ENCODE measurements around the gene STRA6.

The STRA6 gene

DNA sequence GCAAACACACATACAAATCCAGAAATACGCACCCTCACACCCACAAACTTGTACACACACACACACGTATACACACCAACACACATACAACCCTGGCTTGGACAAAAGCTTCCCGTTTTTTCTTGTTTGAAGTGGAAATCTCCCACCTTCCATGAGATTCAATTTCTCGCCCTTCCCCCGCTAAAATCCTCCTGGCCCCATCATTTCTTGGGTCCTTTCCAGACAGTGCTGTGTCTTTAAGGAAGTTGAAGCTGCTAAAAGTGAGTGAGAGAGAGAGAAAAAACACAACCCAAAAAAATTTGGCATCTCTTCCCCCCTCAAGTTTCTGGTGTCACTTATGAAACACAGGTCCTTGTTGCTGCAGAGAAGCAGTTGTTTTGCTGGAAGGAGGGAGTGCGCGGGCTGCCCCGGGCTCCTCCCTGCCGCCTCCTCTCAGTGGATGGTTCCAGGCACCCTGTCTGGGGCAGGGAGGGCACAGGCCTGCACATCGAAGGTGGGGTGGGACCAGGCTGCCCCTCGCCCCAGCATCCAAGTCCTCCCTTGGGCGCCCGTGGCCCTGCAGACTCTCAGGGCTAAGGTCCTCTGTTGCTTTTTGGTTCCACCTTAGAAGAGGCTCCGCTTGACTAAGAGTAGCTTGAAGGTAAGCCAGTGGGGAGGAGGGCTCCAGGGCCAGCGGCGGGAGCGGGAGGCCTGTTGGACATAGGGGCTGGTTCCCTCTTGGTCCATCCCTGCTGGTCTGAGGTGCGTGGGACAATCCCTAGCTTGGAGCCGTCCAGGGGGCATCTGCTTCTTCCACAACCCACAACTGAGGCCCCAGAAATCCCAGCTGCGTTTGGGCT lies 29.0 kb downstream of the STRA6 start, which contains the start of gene ISLR:
ISLR (plus strand) TSS at position 331 of the 839 bp plus-strand sequence. CDS start 1,149 bp downstream, outside the sequence.
- Histone ChIP-seq H4K20me1 (ENCODE audit: insufficient read depth, low read length, poor library complexity, severe bottlenecking) (no peaks in the 10 kb centered on the region), H3K9ac (ENCODE audit: low read depth, low read length, poor library complexity, severe bottlenecking) (no peak within 1 kb of the TSS), H3K36me3 (ENCODE audit: insufficient read depth, low read length) (no peaks in the 10 kb centered on the region), H3F3A (ENCODE audit: low read depth) (no peaks in the 10 kb centered on the region), H3K9me2 (replicated peaks; ENCODE audit: low read depth, low read length) (no peaks in the 10 kb centered on the region), H3K27me3 (ENCODE audit: insufficient read depth, low read length, poor library complexity, severe bottlenecking) (no peaks in the 10 kb centered on the region), H3K4me1 (ENCODE audit: insufficient read depth, low read length, poor library complexity, severe bottlenecking) (no peaks in the 10 kb centered on the region), H2AFZ (ENCODE audit: low read length) (no peak within 1 kb of the TSS), H3K4me3 (ENCODE audit: low read length, poor library complexity, severe bottlenecking) (no peak within 1 kb of the TSS), H3K4me2 (ENCODE audit: low read depth, low read length, poor library complexity, severe bottlenecking) (no peak within 1 kb of the TSS), H3K9me3 (ENCODE audit: insufficient read depth, low read depth, low read length) (no peaks in the 10 kb centered on the region), H3K79me2 (ENCODE audit: insufficient read depth, low read length) (no peaks in the 10 kb centered on the region)
- TF ChIP-seq EZH2phosphoT487 (IDR thresholded peaks at IDR 0.05; ENCODE audit: borderline replicate concordance): no peak
- TF ChIP-seq, protein P1, sequence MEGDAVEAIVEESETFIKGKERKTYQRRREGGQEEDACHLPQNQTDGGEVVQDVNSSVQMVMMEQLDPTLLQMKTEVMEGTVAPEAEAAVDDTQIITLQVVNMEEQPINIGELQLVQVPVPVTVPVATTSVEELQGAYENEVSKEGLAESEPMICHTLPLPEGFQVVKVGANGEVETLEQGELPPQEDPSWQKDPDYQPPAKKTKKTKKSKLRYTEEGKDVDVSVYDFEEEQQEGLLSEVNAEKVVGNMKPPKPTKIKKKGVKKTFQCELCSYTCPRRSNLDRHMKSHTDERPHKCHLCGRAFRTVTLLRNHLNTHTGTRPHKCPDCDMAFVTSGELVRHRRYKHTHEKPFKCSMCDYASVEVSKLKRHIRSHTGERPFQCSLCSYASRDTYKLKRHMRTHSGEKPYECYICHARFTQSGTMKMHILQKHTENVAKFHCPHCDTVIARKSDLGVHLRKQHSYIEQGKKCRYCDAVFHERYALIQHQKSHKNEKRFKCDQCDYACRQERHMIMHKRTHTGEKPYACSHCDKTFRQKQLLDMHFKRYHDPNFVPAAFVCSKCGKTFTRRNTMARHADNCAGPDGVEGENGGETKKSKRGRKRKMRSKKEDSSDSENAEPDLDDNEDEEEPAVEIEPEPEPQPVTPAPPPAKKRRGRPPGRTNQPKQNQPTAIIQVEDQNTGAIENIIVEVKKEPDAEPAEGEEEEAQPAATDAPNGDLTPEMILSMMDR (conservative IDR thresholded peaks at IDR 0.05; ENCODE audit: low read length): no peak

DNA sequence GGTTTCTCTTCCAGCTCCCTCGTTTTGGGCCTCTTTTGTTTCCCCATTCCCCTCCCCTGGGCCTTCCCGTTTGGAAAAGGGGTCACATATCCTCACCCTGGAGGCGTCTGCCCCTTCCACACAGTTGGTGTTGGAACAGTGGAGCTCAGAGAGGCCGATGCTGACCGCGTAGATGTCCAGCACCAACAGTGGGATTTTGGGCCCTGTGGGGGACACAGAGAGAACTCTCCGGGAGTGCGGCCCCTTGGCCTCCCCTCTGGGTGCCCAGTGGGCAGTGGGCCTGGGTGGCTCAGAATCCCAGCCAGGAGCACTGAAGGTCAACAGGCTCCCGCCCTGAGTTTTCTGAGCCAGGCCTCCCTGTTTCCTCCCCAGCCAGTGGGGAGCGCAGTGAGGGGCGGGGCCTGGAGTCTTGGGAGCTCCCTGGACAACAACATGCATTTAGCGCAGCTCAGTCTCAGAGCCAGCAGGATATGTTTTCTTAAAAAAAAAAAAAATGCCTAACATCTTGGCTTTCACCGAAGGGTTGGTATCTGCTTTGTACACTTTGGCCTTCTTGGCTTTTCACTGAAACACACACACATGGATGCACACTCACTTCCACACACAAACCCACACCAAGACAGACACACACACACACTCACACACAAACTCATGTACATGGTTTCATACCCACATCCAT lies 29.7 kb downstream of the STRA6 start:
- H3K4me1 ChIP-seq (ENCODE audit: insufficient read depth, low read length, poor library complexity, severe bottlenecking): no peaks in the 10 kb centered on the region
- no peaks in the 10 kb centered on the region for H3K27me3 ChIP-seq (ENCODE audit: insufficient read depth, low read length, poor library complexity, severe bottlenecking)
- no peak overlapping the region for H3K4me3 ChIP-seq (ENCODE audit: low read length, poor library complexity, severe bottlenecking)
- TF ChIP-seq EZH2phosphoT487 (IDR thresholded peaks at IDR 0.05; ENCODE audit: borderline replicate concordance): no peak
- no peak overlapping the region for H2AFZ ChIP-seq (ENCODE audit: low read length)
- no peaks in the 10 kb centered on the region for H3K79me2 ChIP-seq (ENCODE audit: insufficient read depth, low read length)
- H3F3A ChIP-seq (ENCODE audit: low read depth): no peaks in the 10 kb centered on the region
- no peaks in the 10 kb centered on the region for H3K9me3 ChIP-seq (ENCODE audit: insufficient read depth, low read depth, low read length)
- no peaks in the 10 kb centered on the region for H4K20me1 ChIP-seq (ENCODE audit: insufficient read depth, low read length, poor library complexity, severe bottlenecking)
- H3K9me2 ChIP-seq (replicated peaks; ENCODE audit: low read depth, low read length): no peaks in the 10 kb centered on the region
- no peak overlapping the region for H3K4me2 ChIP-seq (ENCODE audit: low read depth, low read length, poor library complexity, severe bottlenecking)
- no peaks in the 10 kb centered on the region for H3K36me3 ChIP-seq (ENCODE audit: insufficient read depth, low read length)
- H3K9ac ChIP-seq (ENCODE audit: low read depth, low read length, poor library complexity, severe bottlenecking): no peak overlapping the region

DNA sequence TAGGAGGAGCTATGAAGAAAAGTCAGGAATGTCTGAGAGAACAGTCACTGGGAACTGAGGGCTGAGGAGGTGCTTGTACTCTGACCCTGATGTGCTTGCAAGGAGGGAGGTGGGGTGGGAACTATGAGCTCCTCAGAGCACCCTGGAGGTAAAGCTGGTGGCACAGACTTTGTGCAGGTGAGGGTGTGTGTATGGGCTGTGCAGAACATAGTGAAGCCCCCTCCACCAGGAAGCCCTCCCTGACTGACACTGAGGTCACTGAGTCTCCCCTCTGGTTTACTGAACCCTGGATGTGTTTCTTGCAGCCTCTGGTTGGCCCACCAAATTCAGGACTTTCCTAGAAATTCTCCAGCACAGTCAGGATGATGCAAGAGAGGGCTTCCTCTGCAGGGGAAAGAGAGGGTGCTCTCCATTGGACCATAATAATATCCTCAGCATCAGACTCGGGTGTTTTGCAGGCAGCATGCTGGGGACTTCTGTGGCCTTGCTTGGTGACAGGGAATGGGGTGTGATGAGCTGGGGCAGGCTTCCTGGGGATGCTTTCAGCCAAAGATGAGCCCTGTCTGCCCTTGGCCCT lies 30.5 kb downstream of the STRA6 start:
- H3F3A ChIP-seq (ENCODE audit: low read depth): no peaks in the 10 kb centered on the region
- no peaks in the 10 kb centered on the region for H3K79me2 ChIP-seq (ENCODE audit: insufficient read depth, low read length)
- no peak for TF ChIP-seq EZH2phosphoT487 (IDR thresholded peaks at IDR 0.05; ENCODE audit: borderline replicate concordance)
- TF ChIP-seq, protein P1 (conservative IDR thresholded peaks at IDR 0.05; ENCODE audit: low read length): no peak
- no peaks in the 10 kb centered on the region for H3K36me3 ChIP-seq (ENCODE audit: insufficient read depth, low read length)
- no peak overlapping the region for H3K4me2 ChIP-seq (ENCODE audit: low read depth, low read length, poor library complexity, severe bottlenecking)
- no peaks in the 10 kb centered on the region for H4K20me1 ChIP-seq (ENCODE audit: insufficient read depth, low read length, poor library complexity, severe bottlenecking)
- no peaks in the 10 kb centered on the region for H3K9me2 ChIP-seq (replicated peaks; ENCODE audit: low read depth, low read length)
- no peaks in the 10 kb centered on the region for H3K4me1 ChIP-seq (ENCODE audit: insufficient read depth, low read length, poor library complexity, severe bottlenecking)
- H3K9ac ChIP-seq (ENCODE audit: low read depth, low read length, poor library complexity, severe bottlenecking): no peak overlapping the region
- no peak overlapping the region for H2AFZ ChIP-seq (ENCODE audit: low read length)
- no peaks in the 10 kb centered on the region for H3K9me3 ChIP-seq (ENCODE audit: insufficient read depth, low read depth, low read length)
- H3K4me3 ChIP-seq (ENCODE audit: low read length, poor library complexity, severe bottlenecking): no peak overlapping the region
- H3K27me3 ChIP-seq (ENCODE audit: insufficient read depth, low read length, poor library complexity, severe bottlenecking): no peaks in the 10 kb centered on the region
